Putamen (tissue), 1 donor: ENCODE measurements around the gene TSTD1.
"Not testable (repeated sequence)": the region's sequence is repeated elsewhere in the genome, so short reads cannot be mapped to it uniquely, and the experiment has no call there.

Source experiments
- DNase-seq: peaks from one replicate; pipeline ENCODE4 v3.0.0-alpha.2; 2016; ENCODE audit warnings: low spot score

Gene TSTD1

GRCh38 chr1:161069241-161069640 lies 30.5 kb upstream of the TSTD1 start:
- no peak for DNase-seq

GRCh38 chr1:161068306-161069234 lies 29.8 kb upstream of the TSTD1 start:
- peak; percentile 21 for DNase-seq

- DNase-seq: no peak
Observed at GRCh38 chr1:161066694-161067093, 27.9 kb upstream of the TSTD1 start.

GRCh38 chr1:161065681-161066080 lies 26.9 kb upstream of the TSTD1 start:
- DNase-seq: not testable (repeated sequence)

DNA sequence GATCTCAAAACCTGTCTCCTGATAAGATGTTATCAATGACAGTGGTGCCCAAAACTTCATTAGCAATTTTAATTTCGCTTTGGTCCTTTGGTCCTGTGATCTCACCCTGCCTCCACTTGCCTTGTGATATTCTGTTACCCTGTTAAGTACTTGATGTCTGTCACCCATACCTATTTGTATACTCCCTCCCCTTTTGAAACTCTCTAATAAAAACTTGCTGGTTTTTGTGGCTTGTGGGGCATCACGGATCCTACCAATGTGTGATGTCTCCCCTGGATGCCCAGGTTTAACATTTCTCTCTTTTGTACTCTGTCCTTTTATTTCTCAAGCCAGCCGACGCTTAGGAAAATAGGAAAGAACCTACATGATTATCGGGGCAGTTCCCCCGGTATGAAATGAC lies 25.2 kb upstream of the TSTD1 start:
- not testable (repeated sequence) for DNase-seq

- DNase-seq: no peak
Observed at GRCh38 chr1:161061419-161061818, 22.7 kb upstream of the TSTD1 start.

GRCh38 chr1:161059293-161059692 lies 20.5 kb upstream of the TSTD1 start:
- DNase-seq: no peak

GRCh38 chr1:161054805-161055204 lies 16.0 kb upstream of the TSTD1 start:
- no peak for DNase-seq

DNA sequence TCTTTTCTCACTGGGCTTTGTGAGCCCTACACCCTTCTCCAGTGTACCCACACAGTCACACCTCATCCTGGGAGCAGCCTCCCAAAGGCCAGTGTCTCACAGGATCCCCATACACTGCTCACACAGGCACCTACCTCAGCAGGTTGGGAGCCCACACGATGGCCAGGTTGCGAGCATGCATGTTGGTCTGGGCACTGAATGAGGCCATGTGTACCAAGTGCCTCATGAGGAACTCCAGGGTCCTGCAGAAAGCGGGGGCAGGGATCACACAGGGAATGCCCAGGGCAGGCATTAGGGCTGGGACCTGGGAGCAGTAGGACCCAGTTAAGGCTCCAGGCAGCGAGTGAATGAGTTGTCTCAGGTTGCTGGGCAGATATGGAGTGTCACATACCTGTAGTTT lies 15.5 kb upstream of the TSTD1 start:
- DNase-seq: no peak

DNA sequence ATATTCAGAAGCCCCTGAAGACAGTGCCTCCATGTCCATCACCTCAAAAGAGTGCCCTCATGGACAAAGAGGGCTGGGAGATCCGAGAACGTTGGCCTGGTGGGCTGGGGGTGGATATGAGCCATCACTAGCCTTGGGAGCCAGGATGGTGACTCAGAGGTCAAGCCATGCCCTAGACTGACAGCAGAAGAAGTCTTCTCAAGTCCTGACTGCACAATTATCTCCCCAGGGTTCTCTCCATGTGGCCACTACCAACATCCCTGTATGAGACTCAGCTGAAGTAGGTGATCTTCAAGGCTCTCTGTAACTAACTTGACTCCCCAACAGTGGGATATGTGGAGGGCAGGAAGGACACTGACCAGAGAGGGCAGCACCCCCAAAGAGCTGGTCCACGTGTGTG lies 14.1 kb upstream of the TSTD1 start:
- DNase-seq: no peak

DNA sequence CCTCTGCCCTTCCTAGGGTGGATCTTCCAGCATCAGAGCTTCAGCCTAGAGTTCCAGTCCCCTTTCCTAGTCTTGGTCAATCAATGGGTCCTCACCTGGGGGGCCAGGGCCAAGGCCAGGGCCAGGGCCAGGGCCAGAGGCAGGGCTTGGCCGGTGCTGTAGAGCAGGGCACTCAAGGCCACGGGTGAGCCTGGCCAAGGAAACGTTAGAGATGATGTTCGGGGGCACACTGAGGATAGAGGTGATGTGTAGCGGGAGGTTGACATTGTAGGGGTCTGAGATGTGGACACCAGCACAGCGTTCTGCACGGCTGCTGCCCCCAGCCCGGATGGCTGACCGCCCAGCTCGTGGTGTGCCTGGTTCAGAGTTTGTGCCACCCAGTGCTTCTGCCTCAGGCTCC lies 12.5 kb upstream of the TSTD1 start:
- DNase-seq: no peak

DNA sequence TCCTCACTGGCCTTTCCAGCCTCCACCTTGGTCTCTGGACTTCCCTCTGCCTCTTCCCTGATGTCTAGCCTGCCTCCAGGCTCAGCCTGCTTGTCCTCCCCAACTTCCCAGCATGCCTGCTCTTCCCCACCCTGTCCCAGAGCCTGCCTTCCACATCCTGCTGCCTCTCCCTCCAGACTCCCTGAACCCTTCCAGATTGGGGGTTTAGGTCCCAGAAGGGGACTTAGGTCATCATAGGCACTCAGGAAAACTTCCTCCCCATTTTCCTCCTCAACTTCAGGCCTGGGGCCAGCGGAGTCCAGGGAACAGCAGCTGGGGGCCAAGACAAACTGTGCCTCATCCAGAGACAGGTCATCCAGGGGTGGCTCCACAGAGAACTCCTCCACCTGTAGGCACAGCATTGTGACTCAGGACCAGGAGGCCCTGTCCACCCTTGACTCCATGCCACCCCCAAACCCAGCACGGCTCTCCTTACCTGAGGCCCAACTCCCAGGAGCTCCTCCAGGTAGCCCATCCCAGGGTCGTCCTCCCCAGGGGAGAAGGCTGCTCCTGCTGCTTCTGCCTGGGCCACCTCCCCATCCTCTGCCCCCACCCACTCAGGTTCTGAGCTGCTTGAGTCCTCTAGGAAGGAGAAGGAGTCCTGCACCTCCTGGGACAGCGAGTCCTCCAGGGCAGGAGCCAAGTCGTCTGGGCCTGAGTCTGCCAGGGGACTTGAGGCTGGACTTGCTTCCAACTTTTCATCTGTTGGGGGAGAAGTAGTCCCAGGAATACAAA lies 10.4 kb upstream of the TSTD1 start:
- DNase-seq: no peak

DNA sequence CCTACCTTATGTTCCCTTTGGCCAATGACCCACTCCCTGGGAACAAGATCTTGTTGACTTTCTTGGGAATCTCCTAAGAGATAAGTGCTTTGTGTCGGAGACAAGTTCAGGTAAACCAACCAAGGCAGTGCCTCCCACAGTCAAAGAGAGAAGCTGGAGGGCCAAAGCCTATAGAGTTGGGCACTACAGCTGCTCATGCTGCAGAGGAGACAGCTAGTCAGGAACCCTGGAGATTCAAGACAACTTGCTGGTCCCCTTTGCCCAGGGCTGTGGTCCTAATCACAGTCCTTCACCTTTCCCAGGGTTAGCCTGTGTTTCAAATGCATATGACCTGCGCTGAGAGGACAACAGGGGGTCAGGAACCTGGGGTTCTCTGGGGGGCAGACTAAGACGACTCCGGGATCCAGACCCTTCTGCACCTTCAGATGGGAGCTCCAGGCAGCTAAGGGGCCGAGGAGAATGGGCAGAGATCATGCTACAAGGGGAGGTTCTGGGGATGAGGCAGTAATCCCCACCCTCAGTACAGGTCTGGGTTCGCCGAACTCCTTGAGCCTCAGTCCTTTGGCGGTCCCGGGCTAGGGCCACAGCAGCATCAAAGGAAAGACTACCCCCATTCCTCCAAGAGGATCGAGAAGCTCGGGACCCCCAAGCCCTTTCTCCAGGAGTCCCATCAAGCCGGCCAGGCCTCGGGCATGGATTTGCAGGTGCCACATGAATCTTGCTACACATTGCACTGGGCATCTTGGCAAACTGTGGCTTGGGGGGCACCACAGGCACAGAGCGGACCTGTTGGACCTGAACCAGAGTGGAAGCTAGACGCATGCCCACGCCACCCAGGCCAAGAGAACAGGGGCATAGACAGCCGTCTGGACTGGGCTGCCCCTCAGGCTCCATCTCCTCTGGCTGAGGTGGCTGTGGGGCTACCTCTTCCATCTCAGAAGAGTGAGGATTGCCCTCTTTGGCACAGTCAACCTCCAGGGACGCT lies 9.0 kb upstream of the TSTD1 start:
- DNase-seq: no peak

DNA sequence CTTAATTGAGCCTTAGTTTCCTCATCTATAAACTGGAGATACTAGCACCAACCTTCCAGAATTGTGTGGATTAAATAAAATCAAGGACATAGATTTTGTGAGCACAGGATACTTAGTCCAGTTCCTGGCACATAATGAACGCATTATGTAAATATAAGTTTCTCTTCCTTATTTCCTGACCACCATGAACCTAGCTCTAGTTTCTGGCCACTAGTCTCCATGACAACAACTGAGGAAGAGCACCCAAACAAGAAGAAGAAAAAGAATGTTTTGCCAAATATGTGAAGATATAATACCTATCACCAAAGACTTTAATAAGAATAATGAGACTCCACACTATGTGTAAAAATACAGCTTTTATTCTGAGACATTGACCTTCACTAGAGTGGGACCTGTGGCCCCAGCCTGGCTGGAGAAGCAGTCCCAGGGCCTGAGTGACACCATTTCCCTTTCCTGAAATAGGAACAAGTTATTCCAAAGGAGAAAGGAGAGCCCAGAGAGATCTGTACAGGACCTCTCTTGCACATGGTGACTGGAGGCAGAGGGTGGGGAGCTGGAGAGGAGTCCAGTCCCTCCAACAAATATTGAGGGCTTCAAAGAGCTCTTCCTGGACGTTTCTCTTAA lies 8.0 kb upstream of the TSTD1 start:
- DNase-seq: no peak

DNA sequence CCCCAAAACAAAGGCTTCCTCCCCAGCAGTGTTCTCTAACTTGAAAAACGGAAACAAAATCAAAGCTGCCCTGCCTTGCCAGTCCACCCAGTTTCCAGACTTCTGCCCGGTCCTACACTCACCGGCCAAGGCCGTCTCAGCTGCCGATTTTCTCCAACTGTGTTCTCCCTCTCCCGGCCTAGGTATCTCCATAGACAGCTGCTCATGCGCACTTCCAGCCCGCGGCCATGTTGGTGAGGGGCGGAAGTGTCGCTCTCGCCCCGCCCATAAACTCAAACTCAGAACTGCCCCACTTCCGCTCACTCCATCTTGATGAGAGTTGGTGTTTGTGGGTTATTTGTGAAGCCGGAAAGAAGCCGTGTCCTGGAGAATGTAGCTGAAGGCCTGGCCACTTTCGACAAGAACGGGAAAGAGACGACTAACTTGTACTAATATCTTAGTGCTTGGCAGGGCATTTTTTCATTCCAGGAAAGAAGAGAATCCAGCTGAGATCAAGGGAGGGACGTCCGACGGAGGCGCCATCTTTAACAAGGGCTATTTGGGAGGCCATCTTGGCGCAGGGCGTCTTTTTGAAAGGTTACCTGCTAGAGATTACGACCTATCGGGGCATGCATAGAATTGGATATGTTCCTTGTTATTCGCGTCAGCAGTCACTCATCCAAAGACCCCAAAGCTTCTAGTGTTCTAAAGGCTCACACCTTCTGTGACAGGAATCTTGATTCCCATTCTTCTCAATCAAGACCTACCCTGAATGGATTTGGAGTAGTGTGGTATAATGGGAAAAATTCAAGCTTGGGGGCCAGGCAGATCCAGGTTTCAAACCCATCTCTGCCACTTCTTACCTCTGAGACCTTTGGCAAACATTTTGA lies 7.2 kb upstream of the TSTD1 start, which contains the start of gene USF1:
Gene USF1, minus strand, starts transcription at position 242 of the 869 bp plus-strand sequence. CDS start 2,702 bp downstream, outside the sequence.
- DNase-seq: peak; percentile 95

DNA sequence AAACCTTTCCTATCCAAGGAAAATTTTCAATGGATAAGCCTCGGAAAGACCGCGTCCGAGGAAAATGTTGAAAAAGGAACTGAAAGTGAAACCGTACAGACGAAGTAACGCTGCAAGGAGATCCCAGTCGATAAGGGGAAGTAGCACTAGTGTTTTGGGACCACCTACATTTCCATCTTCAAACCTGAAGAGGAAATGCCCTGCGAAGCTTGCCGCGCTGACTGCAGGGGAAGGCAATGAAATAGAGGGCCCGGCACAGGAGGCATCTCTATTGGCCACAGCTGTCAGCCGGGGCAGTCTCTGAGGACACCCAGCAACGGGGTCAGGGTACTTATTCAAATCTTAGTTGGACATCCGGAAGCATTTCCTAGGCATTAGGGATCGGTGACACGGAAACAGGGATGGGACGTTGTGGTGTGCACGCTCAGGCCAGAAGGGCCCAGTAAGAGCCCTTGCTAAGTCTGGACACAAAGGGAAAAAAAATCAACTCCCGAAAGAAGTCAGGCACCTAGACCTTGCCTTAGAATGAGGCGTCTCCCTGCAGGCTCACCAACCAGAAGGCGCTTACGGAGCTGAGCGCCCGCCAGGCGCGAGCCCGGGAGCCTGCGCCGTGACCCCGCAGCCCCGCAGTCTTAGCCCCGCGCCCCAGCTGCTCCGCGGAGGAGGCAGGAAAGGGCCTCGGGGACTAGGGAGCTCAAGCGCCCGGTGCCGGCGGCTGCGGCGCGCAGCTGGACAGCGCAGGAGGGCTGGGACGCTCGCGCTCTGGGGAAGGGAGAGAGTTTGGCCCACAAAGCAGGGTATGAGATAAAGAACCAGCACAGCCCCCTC lies 6.4 kb upstream of the TSTD1 start:
- peak; percentile 56 for DNase-seq

DNA sequence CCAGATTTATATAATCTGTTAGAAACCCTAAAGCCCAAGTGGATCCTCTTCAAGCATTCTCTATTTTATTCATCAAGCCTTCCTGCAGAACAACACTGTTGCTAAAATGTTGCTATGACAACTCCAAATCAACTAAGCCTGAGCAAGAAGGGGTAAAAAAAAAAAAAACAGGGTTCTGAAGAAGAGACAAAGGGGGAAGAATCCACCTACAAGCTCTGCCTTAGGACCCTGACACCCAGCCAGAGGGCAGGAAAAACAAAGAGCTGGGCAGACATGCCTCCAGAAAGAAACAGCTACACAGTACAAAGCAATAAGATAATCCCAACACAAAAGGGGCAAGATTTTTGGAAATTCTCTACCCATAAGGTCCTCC lies 5.8 kb upstream of the TSTD1 start:
- DNase-seq: no peak

DNA sequence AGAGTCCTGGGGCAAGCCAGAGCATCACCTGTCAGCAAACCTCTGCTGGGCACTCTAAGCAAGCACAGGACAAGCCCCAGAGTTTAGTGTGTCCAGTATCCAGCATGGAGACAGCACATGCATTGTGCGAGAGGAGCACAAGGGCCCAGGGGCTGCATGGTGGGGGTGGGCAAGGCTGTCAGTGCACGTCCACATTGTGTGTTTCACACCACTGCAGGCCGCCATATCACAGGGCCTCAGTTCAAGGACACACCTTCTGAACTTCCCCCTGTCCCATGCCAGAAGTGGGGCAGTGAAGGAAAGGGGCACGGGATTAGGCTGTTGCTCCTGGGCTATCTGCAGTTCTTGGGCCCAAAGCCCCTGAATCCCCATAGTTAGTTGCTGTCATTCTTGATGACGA lies 782 bp upstream of the TSTD1 start:
- no peak for DNase-seq

- DNase-seq: no peak
Observed at GRCh38 chr1:161039154-161039545, 386 bp upstream of the TSTD1 start.
